B cell (primary cell): Measurements from ENCODE around the gene AVPR1B. TPM values are rescaled to one million over a fixed set of nuclear protein-coding genes. Genes with fewer than 3 reads are reported as not detected.

Experiments
- polyA plus RNA-seq: library from polyadenylated mRNA; depleted of rRNA; stranded (reverse); fragments of >200 nt; gene quantifications from 2 replicates; pipeline ENCODE4 v1.2.3, GENCODE V29; 2012
- small RNA-seq: library from RNA; depleted of rRNA; stranded (forward); fragments of <200 nt; gene quantifications from one replicate; pipeline ENCODE3, GENCODE V24; 2012; ENCODE audit warnings: low replicate concordance, low read depth; ENCODE audit not compliant: insufficient read length
- total RNA-seq, 2 donors: library from RNA; stranded (reverse); fragments of 120-200 nt in 1 of 2; gene quantifications; 1 replicate in 1 of 2; 2 replicates in 1 of 2; pipeline versions ENCODE4 v1.2.3 to v1.2.4, GENCODE V29; 2013 to 2022

Gene AVPR1B
- total and polyA plus RNA-seq, 2 donors (not counting 1 experiment from before 2014, with no cell fraction given): 0.59 TPM; not detected in 1

Small RNA genes within 50 kb of the gene (small RNA-seq; reads per million reads assigned to genes)
- gene RF00271: not detected

Other genes with a start within 250 kb of the AVPR1B start
- not detected in 2 replicates for gene SLC26A9, start 173.9 kb downstream of the AVPR1B start, total RNA-seq
- not detected in 2 replicates for gene SLC26A9, start 173.9 kb downstream of the AVPR1B start, polyA plus RNA-seq
- gene RAB7B, start 114.0 kb downstream of the AVPR1B start, total RNA-seq: not detected in 2 replicates
- gene RAB7B, start 114.0 kb downstream of the AVPR1B start, polyA plus RNA-seq: not detected in 2 replicates
- not detected in 2 replicates for gene CTSE, start 93.5 kb downstream of the AVPR1B start, total RNA-seq
- gene CTSE, start 93.5 kb downstream of the AVPR1B start, polyA plus RNA-seq: not detected in 2 replicates
- 12.8 and 14.1 TPM in 2 replicates for gene RHEX, start 64.2 kb downstream of the AVPR1B start, total RNA-seq
- 0.45 and 1.8 TPM in 2 replicates for gene RHEX, start 64.2 kb downstream of the AVPR1B start, polyA plus RNA-seq
- gene FAM72A, start 85.5 kb upstream of the AVPR1B start, total RNA-seq: 1.8 and 2.3 TPM in 2 replicates
- 1.1 and 1.7 TPM in 2 replicates for gene FAM72A, start 85.5 kb upstream of the AVPR1B start, polyA plus RNA-seq
- 83.2 and 88.5 TPM in 2 replicates for gene SRGAP2, start 86.2 kb upstream of the AVPR1B start, total RNA-seq
- 28.9 and 31.5 TPM in 2 replicates for gene SRGAP2, start 86.2 kb upstream of the AVPR1B start, polyA plus RNA-seq